H1 (cell line): ENCODE measurements around the gene PDK3. TPM values are rescaled to one million over a fixed set of nuclear protein-coding genes. Genes with fewer than 3 reads are reported as not detected.

Experiments
- CTCF ChIA-PET: fragments of 300-600 bp; sonication (Branson Sonifier 250); formaldehyde crosslinking; loops from one replicate; lab custom pipeline; 2021; ENCODE audit not compliant: partially characterized antibody; lab: Charles Lee
- POLR2A ChIA-PET: fragments of 300-600 bp; sonication (Branson Sonifier 250); formaldehyde crosslinking; loops from one replicate; lab custom pipeline; 2021; ENCODE audit warnings: inconsistent platforms; ENCODE audit not compliant: partially characterized antibody; lab: Charles Lee
- DNase-seq, 2 experiments: peaks; one replicate each; pipeline versions ENCODE4 v3.0.0 to v3.0.0-alpha.2; 2010 to 2022; ENCODE audit warnings: low spot score in 2 of 2, low read depth in 1 of 2, mixed read lengths in 1 of 2
- FAIRE-seq: peaks from 2 replicates; lab custom pipeline; 2011; peaks lifted over from hg19 to GRCh38; lab: Jason Lieb, UNC
- H2AFZ ChIP-seq: 2 replicates; pipeline ENCODE4 v1.8.1; 2012; ENCODE audit warnings: low read length, inconsistent platforms
- H2AK5ac ChIP-seq: 2 replicates; pipeline ENCODE4 v1.6.1; 2013; ENCODE audit warnings: low read depth, low read length
- H2BK120ac ChIP-seq: replicated peaks from 2 replicates; pipeline ENCODE3; 2013; ENCODE audit warnings: low read depth, low read length, inconsistent platforms
- H2BK12ac ChIP-seq: 2 replicates; pipeline ENCODE4 v1.6.1; 2013; ENCODE audit warnings: low read depth, low read length
- H2BK15ac ChIP-seq: 2 replicates; pipeline ENCODE4 v1.6.1; 2013; ENCODE audit warnings: low read length
- H2BK20ac ChIP-seq: 2 replicates; pipeline ENCODE4 v1.6.1; 2013; ENCODE audit warnings: low read length
- H2BK5ac ChIP-seq: 2 replicates; pipeline ENCODE4 v1.6.1; 2013; ENCODE audit warnings: low read depth, low read length
- H3K14ac ChIP-seq: 2 replicates; pipeline ENCODE4 v1.6.1; 2013; ENCODE audit warnings: inconsistent platforms; ENCODE audit not compliant: insufficient read length
- H3K18ac ChIP-seq: 2 replicates; pipeline ENCODE4 v1.6.1; 2013; ENCODE audit warnings: low read length; ENCODE audit errors: extremely low read depth
- H3K23ac ChIP-seq: 2 replicates; pipeline ENCODE4 v1.6.1; 2013; ENCODE audit warnings: inconsistent platforms; ENCODE audit not compliant: insufficient read length
- H3K23me2 ChIP-seq: 2 replicates; pipeline ENCODE4 v1.6.1; 2013; ENCODE audit warnings: low read depth, low read length
- H3K27ac ChIP-seq: 2 replicates; pipeline ENCODE4 v1.6.1; 2011; ENCODE audit warnings: low read depth, low read length, inconsistent platforms
- H3K27me3 ChIP-seq, 4 experiments: replicated peaks in 1 of 4; 1 replicate in 1 of 4; 2 replicates in 3 of 4; pipeline versions ENCODE4 v1.6.1 to v1.8.1; 2011 to 2013; ENCODE audit warnings: low read length in 3 of 4, mild to moderate bottlenecking in 3 of 4, inconsistent platforms in 2 of 4, mixed read lengths in 2 of 4, moderate library complexity in 1 of 4; ENCODE audit not compliant: control insufficient read depth in 3 of 4, insufficient read depth in 3 of 4; ENCODE audit errors: extremely low read depth in 1 of 4
- H3K36me3 ChIP-seq, 4 experiments: 2 replicates each; pipeline versions ENCODE4 v1.6.1 to v1.8.1; 2011 to 2013; ENCODE audit warnings: mild to moderate bottlenecking in 4 of 4, low read length in 3 of 4, moderate library complexity in 2 of 4, control low read depth in 1 of 4, inconsistent platforms in 1 of 4; ENCODE audit not compliant: insufficient read depth in 4 of 4, control insufficient read depth in 2 of 4
- H3K4ac ChIP-seq: replicated peaks from 2 replicates; pipeline ENCODE3; 2013; ENCODE audit warnings: low read length, low read depth, mixed read lengths, inconsistent platforms; ENCODE audit not compliant: insufficient read length
- H3K4me1 ChIP-seq, 4 experiments: replicated peaks in 1 of 4; 1 replicate in 1 of 4; 2 replicates in 3 of 4; pipeline versions ENCODE4 v1.6.1 to v1.8.1; 2011 to 2013; ENCODE audit warnings: low read length in 3 of 4, inconsistent platforms in 2 of 4, mixed read lengths in 1 of 4; ENCODE audit not compliant: insufficient read depth in 4 of 4, control insufficient read depth in 3 of 4
- H3K4me2 ChIP-seq, 2 experiments: 2 replicates each; pipeline versions ENCODE4 v1.6.1 to v1.8.1; 2011 to 2013; ENCODE audit warnings: low read depth in 2 of 2, low read length in 2 of 2, control low read depth in 1 of 2, inconsistent platforms in 1 of 2, mild to moderate bottlenecking in 1 of 2; ENCODE audit not compliant: insufficient read depth in 1 of 2
- H3K4me3 ChIP-seq, 4 experiments: fragments of 200-600, 300-600 bp in 1 of 4; sonication (generic), shearing (Covaris generic), sonication (Bioruptor Twin) in 1 of 4; 2 replicates each; pipeline versions ENCODE4 v1.5.1 to v1.8.1; 2011 to 2016; ENCODE audit warnings: low read length in 4 of 4, low read depth in 3 of 4, control low read depth in 2 of 4, inconsistent platforms in 2 of 4, mild to moderate bottlenecking in 2 of 4, mixed read lengths in 1 of 4, moderate library complexity in 1 of 4; ENCODE audit not compliant: insufficient read depth in 2 of 4; ENCODE audit errors: extremely low read depth in 1 of 4
- H3K56ac ChIP-seq: replicated peaks from 2 replicates; pipeline ENCODE3; 2013; ENCODE audit warnings: low read depth, mild to moderate bottlenecking, mixed read lengths, low read length, inconsistent platforms; ENCODE audit not compliant: insufficient read length
- H3K79me1 ChIP-seq: 2 replicates; pipeline ENCODE4 v1.6.1; 2013; ENCODE audit warnings: low read depth, low read length, control low read depth
- H3K79me2 ChIP-seq, 2 experiments: 2 replicates each; pipeline versions ENCODE4 v1.6.1 to v1.8.1; 2012 to 2013; ENCODE audit warnings: low read length in 2 of 2, mild to moderate bottlenecking in 2 of 2, inconsistent platforms in 1 of 2; ENCODE audit not compliant: insufficient read depth in 2 of 2, control insufficient read depth in 1 of 2
- H3K9ac ChIP-seq, 4 experiments: replicated peaks in 1 of 4; 1 replicate in 1 of 4; 2 replicates in 3 of 4; pipeline versions ENCODE4 v1.6.1 to v1.8.1; 2011 to 2013; ENCODE audit warnings: low read depth in 3 of 4, low read length in 3 of 4, control low read depth in 2 of 4, mild to moderate bottlenecking in 2 of 4, moderate library complexity in 2 of 4, inconsistent platforms in 1 of 4; ENCODE audit errors: extremely low read depth in 1 of 4
- H3K9me3 ChIP-seq, 2 experiments: 2 replicates each; pipeline versions ENCODE4 v1.6.1 to v1.8.1; 2012 to 2013; ENCODE audit warnings: mild to moderate bottlenecking in 2 of 2, moderate library complexity in 2 of 2, control low read depth in 1 of 2, inconsistent platforms in 1 of 2, low read depth in 1 of 2, low read length in 1 of 2, mixed read lengths in 1 of 2; ENCODE audit not compliant: insufficient read depth in 2 of 2
- H4K20me1 ChIP-seq, 2 experiments: replicated peaks in 1 of 2; 2 replicates each; pipeline versions ENCODE3 to v1.8.1; 2011 to 2013; ENCODE audit warnings: inconsistent platforms in 2 of 2, low read length in 2 of 2, mild to moderate bottlenecking in 1 of 2; ENCODE audit not compliant: insufficient read depth in 2 of 2, control insufficient read depth in 1 of 2
- H4K5ac ChIP-seq: 2 replicates; pipeline ENCODE4 v1.6.1; 2013; ENCODE audit warnings: low read length, low read depth, mixed read lengths, inconsistent platforms; ENCODE audit not compliant: insufficient read length
- H4K8ac ChIP-seq: 2 replicates; pipeline ENCODE4 v1.8.0; 2013; ENCODE audit warnings: mild to moderate bottlenecking, moderate library complexity, low read length, inconsistent platforms; ENCODE audit not compliant: insufficient read depth; ENCODE audit errors: extremely low read depth
- H4K91ac ChIP-seq: replicated peaks from 2 replicates; pipeline ENCODE3; 2013; ENCODE audit warnings: low read length, mixed read lengths, inconsistent platforms; ENCODE audit not compliant: insufficient read length
- CHD1 ChIP-seq: IDR thresholded peaks from 2 replicates; pipeline ENCODE4 v1.6.1; 2012; ENCODE audit warnings: low read depth, low read length, improper control_type of control experiment
- GTF2F1 ChIP-seq: IDR thresholded peaks from 2 replicates; pipeline ENCODE4 v1.6.1; 2012; ENCODE audit warnings: low read depth, low read length, improper control_type of control experiment, borderline replicate concordance
- KDM5A ChIP-seq: fragments of 200-600 bp; IDR thresholded peaks from 2 replicates; pipeline ENCODE4 v1.7.1; 2012; ENCODE audit warnings: mild to moderate bottlenecking, low read length, inconsistent platforms, mixed read lengths
- NRF1 ChIP-seq: IDR thresholded peaks from 2 replicates; pipeline ENCODE4 v1.6.1; 2011; ENCODE audit warnings: mild to moderate bottlenecking, low read depth, low read length, improper control_type of control experiment
- POLR2A ChIP-seq, 2 experiments: IDR thresholded peaks; 1 replicate in 1 of 2; 2 replicates in 1 of 2; pipeline ENCODE4 v1.6.1; 2011; ENCODE audit warnings: low read depth in 2 of 2, low read length in 2 of 2, mild to moderate bottlenecking in 2 of 2; ENCODE audit errors: control extremely low read depth in 1 of 2
- SAP30 ChIP-seq: fragments of 300-600 bp; sonication (generic); IDR thresholded peaks from 2 replicates; pipeline ENCODE4 v1.7.1; 2012; ENCODE audit warnings: low read length, moderate library complexity, mild to moderate bottlenecking, inconsistent platforms; ENCODE audit not compliant: insufficient read depth, insufficient replicate concordance
- SUZ12 ChIP-seq: fragments of 200-600 bp; sonication (generic); IDR thresholded peaks from 2 replicates; pipeline ENCODE4 v1.6.1; 2012; ENCODE audit warnings: mild to moderate bottlenecking, inconsistent platforms, low read length, moderate library complexity, mixed read lengths
- TAF1 ChIP-seq: IDR thresholded peaks from 2 replicates; pipeline ENCODE4 v1.6.1; 2011; ENCODE audit warnings: mild to moderate bottlenecking, low read depth, low read length
- WGBS, 2 experiments: shearing (Covaris generic) in 1 of 2; methylation state at CpG; one replicate each; pipeline versions ENCODE4 v1.1.6 to v1.1.7; 2013 to 2015; ENCODE audit warnings: low lambda C conversion rate in 2 of 2, mixed read lengths in 2 of 2, inconsistent platforms in 1 of 2, low coverage in 1 of 2, missing lambda C conversion rate in 1 of 2; ENCODE audit not compliant: insufficient replicate concordance in 2 of 2, insufficient coverage in 1 of 2, insufficient read length in 1 of 2; ENCODE audit errors: extremely low coverage in 1 of 2, missing lambda C conversion rate in 1 of 2; 5-methylcytosine and 5-hydroxymethylcytosine counted together
- polyA plus RNA-seq, 7 experiments: library from polyadenylated mRNA; depleted of rRNA in 3 of 7; stranded (reverse) in 5 of 7; unstranded in 2 of 7; fragments of >200 nt in 5 of 7; fragments of 200-250 nt in 2 of 7; gene quantifications; 1 replicate in 5 of 7; 2 replicates in 1 of 7; 4 replicates in 1 of 7; pipeline versions ENCODE4 v1.2.1 to v1.2.3, GENCODE V29; 2011 to 2013; ENCODE audit warnings: missing spikeins in 2 of 7, mixed read lengths in 2 of 7
- total RNA-seq: library from RNA; stranded (reverse); fragmentation: NEBNext Ultra II Directional; extraction: Animal tissue kit (Norgen Biotek cat#: 25700); gene quantifications from 2 replicates; pipeline ENCODE4 v1.2.1, GENCODE V29; 2021
- TF ChIP-seq, protein P1 (sequence below): IDR thresholded peaks from 2 replicates; pipeline ENCODE4 v1.6.1; 2012; ENCODE audit warnings: low read length, inconsistent platforms
- TF ChIP-seq, protein P2 (sequence below): IDR thresholded peaks from 2 replicates; pipeline ENCODE4 v1.6.1; 2012; ENCODE audit warnings: inconsistent platforms
- TF ChIP-seq, protein P3 (sequence below): IDR thresholded peaks from 2 replicates; pipeline ENCODE4 v1.6.1; 2011; ENCODE audit warnings: low read length, improper control_type of control experiment

Gene PDK3
- total and polyA plus RNA-seq, 2 of the 8 experiments (the other 6 are each of a cell fraction or from before 2014, with no cell fraction given), result 22.5 to 25.5 TPM

DNA sequence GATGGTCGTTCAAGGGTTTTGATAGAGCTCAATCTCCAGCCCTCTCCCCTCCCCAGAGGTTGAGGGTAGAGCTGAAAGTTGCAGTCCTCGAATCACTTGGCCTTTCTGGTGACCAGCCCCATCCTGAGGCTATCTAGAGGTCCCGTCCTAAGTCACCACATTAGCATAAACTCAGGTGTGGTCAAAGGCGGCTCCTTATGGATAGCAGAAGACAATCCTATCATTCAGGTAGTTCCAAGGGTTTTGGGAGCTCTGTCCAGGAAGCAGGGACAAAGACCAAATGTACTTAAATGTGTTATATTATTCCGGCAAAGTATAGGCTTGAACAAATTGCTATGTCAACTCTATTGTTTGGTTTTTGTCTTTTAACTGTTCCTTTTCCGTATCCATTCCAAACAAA, 30.6 kb downstream of the PDK3 start:
- H3K18ac ChIP-seq, result no peak overlapping the region
- no peak overlapping the region for H2BK15ac ChIP-seq
- 92% methylated on average over 5 of the region's 6 CpGs; no CpG with 5 or more reads in 1 of the 2 experiments for WGBS, 2 experiments
- no peak overlapping the region for H3K4ac ChIP-seq
- H3K79me2 ChIP-seq, result no peaks in the 10 kb centered on the region
- no peak overlapping the region for H4K91ac ChIP-seq
- ChIA-PET POLR2A (no interaction called here), CTCF (interaction anchor here (0.9 to 1.6 kb wide), 2 partner anchors 100 to 124 kb away, joined by 4 read pairs; no protein-coding TSS in a partner anchor)
- no peaks in the 10 kb centered on the region for H3K27me3 ChIP-seq
- no peak overlapping the region for H2BK120ac ChIP-seq
- no peak overlapping the region for H4K5ac ChIP-seq
- peaks cover 0 to 4% (median under 1%) of the 10 kb centered on the region in 4 experiments; a peak in 2 of 8 replicates for H3K36me3 ChIP-seq
- no peaks in the 10 kb centered on the region for H3K23me2 ChIP-seq
- no peak overlapping the region for H2BK12ac ChIP-seq
- no peaks in the 10 kb centered on the region for H4K20me1 ChIP-seq
- no peak overlapping the region for H3K4me2 ChIP-seq
- no peak overlapping the region for H3K14ac ChIP-seq
- H3K4me3 ChIP-seq, result no peak overlapping the region
- no peaks in the 10 kb centered on the region for H3K9me3 ChIP-seq
- H3K9ac ChIP-seq, result no peak overlapping the region
- DNase-seq, result no peak
- FAIRE-seq, result no peak
- no peak overlapping the region for H4K8ac ChIP-seq
- H3K23ac ChIP-seq, result no peak overlapping the region
- no peak overlapping the region for H2AFZ ChIP-seq
- no peaks in the 10 kb centered on the region for H3K79me1 ChIP-seq
- H3K27ac ChIP-seq, result no peak overlapping the region
- no peak overlapping the region for H3K56ac ChIP-seq
- no peak overlapping the region for H2AK5ac ChIP-seq
- H2BK5ac ChIP-seq, result no peak overlapping the region
- no peak overlapping the region; the same call in 1 of the 2 replicates for H2BK20ac ChIP-seq
- H3K4me1 ChIP-seq, result peaks cover 0 to 9% (median 4%) of the 10 kb centered on the region in 4 experiments; a peak in 6 of 7 replicates
- TF ChIP-seq, protein P1, sequence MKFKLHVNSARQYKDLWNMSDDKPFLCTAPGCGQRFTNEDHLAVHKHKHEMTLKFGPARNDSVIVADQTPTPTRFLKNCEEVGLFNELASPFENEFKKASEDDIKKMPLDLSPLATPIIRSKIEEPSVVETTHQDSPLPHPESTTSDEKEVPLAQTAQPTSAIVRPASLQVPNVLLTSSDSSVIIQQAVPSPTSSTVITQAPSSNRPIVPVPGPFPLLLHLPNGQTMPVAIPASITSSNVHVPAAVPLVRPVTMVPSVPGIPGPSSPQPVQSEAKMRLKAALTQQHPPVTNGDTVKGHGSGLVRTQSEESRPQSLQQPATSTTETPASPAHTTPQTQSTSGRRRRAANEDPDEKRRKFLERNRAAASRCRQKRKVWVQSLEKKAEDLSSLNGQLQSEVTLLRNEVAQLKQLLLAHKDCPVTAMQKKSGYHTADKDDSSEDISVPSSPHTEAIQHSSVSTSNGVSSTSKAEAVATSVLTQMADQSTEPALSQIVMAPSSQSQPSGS, result no peak
- TF ChIP-seq, protein P2, sequence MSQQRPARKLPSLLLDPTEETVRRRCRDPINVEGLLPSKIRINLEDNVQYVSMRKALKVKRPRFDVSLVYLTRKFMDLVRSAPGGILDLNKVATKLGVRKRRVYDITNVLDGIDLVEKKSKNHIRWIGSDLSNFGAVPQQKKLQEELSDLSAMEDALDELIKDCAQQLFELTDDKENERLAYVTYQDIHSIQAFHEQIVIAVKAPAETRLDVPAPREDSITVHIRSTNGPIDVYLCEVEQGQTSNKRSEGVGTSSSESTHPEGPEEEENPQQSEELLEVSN, result no peak
- TF ChIP-seq NRF1, result no peak
- TF ChIP-seq SAP30, result no peak
- no peak for TF ChIP-seq POLR2A (IDR thresholded peaks at IDR 0.05; ENCODE audit: control extremely low read depth in 1 of 2, low read depth in 2 of 2, low read length in 2 of 2)
- no peak for TF ChIP-seq KDM5A
- TF ChIP-seq, protein P3, sequence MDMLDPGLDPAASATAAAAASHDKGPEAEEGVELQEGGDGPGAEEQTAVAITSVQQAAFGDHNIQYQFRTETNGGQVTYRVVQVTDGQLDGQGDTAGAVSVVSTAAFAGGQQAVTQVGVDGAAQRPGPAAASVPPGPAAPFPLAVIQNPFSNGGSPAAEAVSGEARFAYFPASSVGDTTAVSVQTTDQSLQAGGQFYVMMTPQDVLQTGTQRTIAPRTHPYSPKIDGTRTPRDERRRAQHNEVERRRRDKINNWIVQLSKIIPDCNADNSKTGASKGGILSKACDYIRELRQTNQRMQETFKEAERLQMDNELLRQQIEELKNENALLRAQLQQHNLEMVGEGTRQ, result no peak
- no peak for TF ChIP-seq TAF1
- no peak for TF ChIP-seq CHD1
- no peak for TF ChIP-seq GTF2F1
- no peak for TF ChIP-seq SUZ12
